ENCODE data around the gene OSR1.

DNA sequence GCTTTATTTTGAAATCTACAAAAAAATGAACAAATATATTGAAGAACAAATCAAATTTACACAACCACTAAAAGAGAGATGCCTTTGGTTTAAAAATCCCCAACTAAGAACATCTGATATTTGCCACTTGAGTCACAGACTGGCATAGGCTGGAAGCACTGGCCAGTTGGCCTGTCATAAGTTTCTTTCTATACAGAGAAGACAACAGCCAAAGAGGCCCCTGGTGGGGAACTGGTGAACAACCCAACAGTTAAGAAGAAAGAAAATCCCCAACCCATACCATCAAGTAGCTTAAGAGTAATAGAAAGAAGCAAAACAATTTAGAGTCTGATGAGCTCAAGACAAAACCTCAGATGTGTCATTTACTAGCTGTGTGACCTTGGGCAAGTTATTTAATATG, 45.5 kb downstream of the OSR1 start:
- peak; percentile 42 for TF ChIP-seq CTCF (IDR thresholded peaks at IDR 0.05)
- no peak for TF ChIP-seq EZH2phosphoT487 (IDR thresholded peaks at IDR 0.05)

Data from neural progenitor cell (in vitro differentiated cells).